Measurements from ENCODE around the gene NEURL1.

GRCh38 chr10:103444478-103444877, 49.0 kb upstream of the NEURL1 start:
- TF ChIP-seq POLR2AphosphoS5 (IDR thresholded peaks at IDR 0.05; ENCODE audit: low read depth, low read length) (no peak), POLR2A (IDR thresholded peaks at IDR 0.05; ENCODE audit: low read depth, low read length) (no peak), TAF1 (IDR thresholded peaks at IDR 0.05; ENCODE audit: low read depth, low read length) (no peak), POU2F2 (IDR thresholded peaks at IDR 0.05; ENCODE audit: low read depth, low read length) (no peak), SPI1 (IDR thresholded peaks at IDR 0.05; ENCODE audit: low read depth, low read length) (no peak), PAX5 (IDR thresholded peaks at IDR 0.05; ENCODE audit: insufficient read depth, low read length, severe bottlenecking) (no peak)

Measured in GM12891 (cell line).